ENCODE measurements around the gene TAAR1. TPM values are rescaled to one million over a fixed set of nuclear protein-coding genes. Genes with fewer than 3 reads are reported as not detected.
"Not testable (repeated sequence)": the region's sequence is repeated elsewhere in the genome, so short reads cannot be mapped to it uniquely, and the experiment has no call there.

Gene TAAR1
- total RNA-seq, 2 experiments from 2014 or later: not detected

DNA sequence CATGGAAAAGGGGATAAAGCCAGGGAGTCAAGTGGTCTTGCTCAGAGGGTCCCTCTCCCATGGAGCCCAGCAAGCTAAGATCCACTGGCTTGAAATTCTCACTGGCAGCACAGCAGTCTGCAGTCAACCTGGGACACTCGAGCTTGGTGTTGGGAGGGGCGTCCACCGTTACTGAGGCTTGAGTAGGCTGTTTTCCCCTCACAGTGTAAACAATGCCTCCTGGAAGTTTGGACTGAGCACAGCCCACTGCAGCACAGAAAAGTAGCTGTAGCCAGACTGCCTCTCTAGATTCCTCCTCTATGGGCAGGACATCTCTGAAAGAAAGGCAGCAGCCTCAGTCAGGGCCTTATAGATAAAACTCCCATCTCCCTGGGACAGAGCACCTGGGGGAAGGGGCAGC is 23.7 kb downstream of the TAAR1 start:
- ATAC-seq (ENCODE audit: poor library complexity); H3K27ac ChIP-seq (ENCODE audit: low read depth in 1 of 2, low read length in 2 of 2); H3K36me3 ChIP-seq (ENCODE audit: insufficient read depth, low read length); H3K4me1 ChIP-seq (ENCODE audit: insufficient read depth, low read length); H3K4me3 Mint-ChIP-seq; H3K9me3 ChIP-seq (ENCODE audit: control insufficient read depth in 1 of 2, insufficient read depth in 1 of 2, low read length in 2 of 2); intact Hi-C loops (cut with DNase I, micrococcal nuclease); H3K9me3 Mint-ChIP-seq; H3K4me1 Mint-ChIP-seq (ENCODE audit: low read depth); H3K4me3 ChIP-seq (ENCODE audit: low read length); CTCF ChIA-PET; H3K27ac Mint-ChIP-seq; H3K36me3 Mint-ChIP-seq (ENCODE audit: low read depth); DNase-seq; POLR2A ChIA-PET: not testable (repeated sequence)
- H3K27me3 Mint-ChIP-seq: peaks cover 55% of the 10 kb centered on the region
- H3K27me3 ChIP-seq (ENCODE audit: control insufficient read depth in 1 of 2, insufficient read depth in 2 of 2, low read length in 2 of 2): peaks cover 9 to 11% of the 10 kb centered on the region in 2 experiments

DNA sequence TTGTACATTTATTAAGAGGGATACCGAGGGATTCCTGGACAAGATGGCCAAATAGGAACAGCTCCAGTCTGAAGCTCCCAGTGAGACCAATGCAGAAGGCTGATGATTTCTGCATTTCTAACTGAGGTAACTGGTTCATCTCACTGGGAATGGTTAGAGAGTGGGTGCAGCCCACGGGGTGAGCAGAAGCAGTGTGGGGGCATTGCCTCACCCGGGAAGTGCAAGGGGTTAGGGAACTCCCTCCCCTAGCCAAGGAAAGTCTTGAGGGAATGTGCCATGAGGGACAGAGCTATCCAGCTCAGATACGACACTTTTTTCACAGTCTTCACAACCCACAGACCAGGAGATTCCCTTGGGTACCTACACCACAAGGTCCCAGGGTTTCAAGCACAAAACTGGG is 24.2 kb downstream of the TAAR1 start:
- Histone ChIP-seq H3K36me3 (ENCODE audit: insufficient read depth, low read length) (no peaks in the 10 kb centered on the region), H3K9me3 (ENCODE audit: control insufficient read depth in 1 of 2, insufficient read depth in 1 of 2, low read length in 2 of 2) (no peaks in the 10 kb centered on the region), H3K4me1 (ENCODE audit: insufficient read depth, low read length) (no peaks in the 10 kb centered on the region), H3K27me3 (ENCODE audit: control insufficient read depth in 1 of 2, insufficient read depth in 2 of 2, low read length in 2 of 2) (peaks cover 9 to 11% of the 10 kb centered on the region in 2 experiments), H3K4me3 (ENCODE audit: low read length) (no peak overlapping the region), H3K27ac (ENCODE audit: low read depth in 1 of 2, low read length in 2 of 2) (no peak overlapping the region)
- Mint-ChIP-seq H3K4me3 (no peak overlapping the region), H3K4me1 (ENCODE audit: low read depth) (no peaks in the 10 kb centered on the region), H3K36me3 (ENCODE audit: low read depth) (no peaks in the 10 kb centered on the region), H3K27me3 (peaks cover 51% of the 10 kb centered on the region), H3K9me3 (peaks cover 3% of the 10 kb centered on the region), H3K27ac (no peak overlapping the region)
- DNase-seq: no peak
- ChIA-PET POLR2A (no interaction called here), CTCF (no interaction called here)
- TF ChIP-seq, protein P1, sequence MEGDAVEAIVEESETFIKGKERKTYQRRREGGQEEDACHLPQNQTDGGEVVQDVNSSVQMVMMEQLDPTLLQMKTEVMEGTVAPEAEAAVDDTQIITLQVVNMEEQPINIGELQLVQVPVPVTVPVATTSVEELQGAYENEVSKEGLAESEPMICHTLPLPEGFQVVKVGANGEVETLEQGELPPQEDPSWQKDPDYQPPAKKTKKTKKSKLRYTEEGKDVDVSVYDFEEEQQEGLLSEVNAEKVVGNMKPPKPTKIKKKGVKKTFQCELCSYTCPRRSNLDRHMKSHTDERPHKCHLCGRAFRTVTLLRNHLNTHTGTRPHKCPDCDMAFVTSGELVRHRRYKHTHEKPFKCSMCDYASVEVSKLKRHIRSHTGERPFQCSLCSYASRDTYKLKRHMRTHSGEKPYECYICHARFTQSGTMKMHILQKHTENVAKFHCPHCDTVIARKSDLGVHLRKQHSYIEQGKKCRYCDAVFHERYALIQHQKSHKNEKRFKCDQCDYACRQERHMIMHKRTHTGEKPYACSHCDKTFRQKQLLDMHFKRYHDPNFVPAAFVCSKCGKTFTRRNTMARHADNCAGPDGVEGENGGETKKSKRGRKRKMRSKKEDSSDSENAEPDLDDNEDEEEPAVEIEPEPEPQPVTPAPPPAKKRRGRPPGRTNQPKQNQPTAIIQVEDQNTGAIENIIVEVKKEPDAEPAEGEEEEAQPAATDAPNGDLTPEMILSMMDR (IDR thresholded peaks at IDR 0.05): no peak
- ATAC-seq (ENCODE audit: poor library complexity): no peak
- intact Hi-C loops (cut with DNase I, micrococcal nuclease): no loop called here

- TF ChIP-seq, protein P1 (IDR thresholded peaks at IDR 0.05): no peak
- ATAC-seq (ENCODE audit: poor library complexity): no peak
- no peaks in the 10 kb centered on the region for H3K9me3 ChIP-seq (ENCODE audit: control insufficient read depth in 1 of 2, insufficient read depth in 1 of 2, low read length in 2 of 2)
- ChIA-PET POLR2A (no interaction called here), CTCF (interaction anchor here (1.1 kb wide), 1 partner anchor 10 kb away, joined by 4 read pairs; no protein-coding TSS in a partner anchor)
- DNase-seq: no peak
- Mint-ChIP-seq H3K36me3 (ENCODE audit: low read depth) (no peaks in the 10 kb centered on the region), H3K4me3 (no peak overlapping the region), H3K27me3 (peaks cover 43% of the 10 kb centered on the region), H3K4me1 (ENCODE audit: low read depth) (no peaks in the 10 kb centered on the region), H3K27ac (no peak overlapping the region), H3K9me3 (peaks cover 3% of the 10 kb centered on the region)
- H3K36me3 ChIP-seq (ENCODE audit: insufficient read depth, low read length): no peaks in the 10 kb centered on the region
- intact Hi-C loops (cut with DNase I, micrococcal nuclease): no loop called here
- H3K27ac ChIP-seq (ENCODE audit: low read depth in 1 of 2, low read length in 2 of 2): no peak overlapping the region
- no peak overlapping the region for H3K4me3 ChIP-seq (ENCODE audit: low read length)
- H3K4me1 ChIP-seq (ENCODE audit: insufficient read depth, low read length): no peaks in the 10 kb centered on the region
- H3K27me3 ChIP-seq (ENCODE audit: control insufficient read depth in 1 of 2, insufficient read depth in 2 of 2, low read length in 2 of 2): peaks cover 9 to 11% of the 10 kb centered on the region in 2 experiments
Measured at GRCh38 chr6:132633362-132633761, 25.6 kb downstream of the TAAR1 start.

- Histone ChIP-seq H3K27ac (ENCODE audit: low read depth in 1 of 2, low read length in 2 of 2) (no peak within 1 kb of the TSS), H3K27me3 (ENCODE audit: control insufficient read depth in 1 of 2, insufficient read depth in 2 of 2, low read length in 2 of 2) (peaks cover 0 to 8% of the 10 kb centered on the region in 2 experiments), H3K9me3 (ENCODE audit: control insufficient read depth in 1 of 2, insufficient read depth in 1 of 2, low read length in 2 of 2) (no peaks in the 10 kb centered on the region), H3K36me3 (ENCODE audit: insufficient read depth, low read length) (no peaks in the 10 kb centered on the region), H3K4me1 (ENCODE audit: insufficient read depth, low read length) (no peaks in the 10 kb centered on the region), H3K4me3 (ENCODE audit: low read length) (no peak within 1 kb of the TSS)
- no peak for DNase-seq
- H3K27me3 Mint-ChIP-seq: peaks cover 31% of the 10 kb centered on the region
- H3K4me3 Mint-ChIP-seq: no peak within 1 kb of the TSS
- H3K9me3 Mint-ChIP-seq: peaks cover 5% of the 10 kb centered on the region
- TF ChIP-seq, protein P1 (IDR thresholded peaks at IDR 0.05): no peak
- intact Hi-C loops (cut with DNase I, micrococcal nuclease): no loop called here
- no peak for ATAC-seq (ENCODE audit: poor library complexity)
- H3K36me3 Mint-ChIP-seq (ENCODE audit: low read depth): no peaks in the 10 kb centered on the region
- H3K27ac Mint-ChIP-seq: no peak within 1 kb of the TSS
- no peaks in the 10 kb centered on the region for H3K4me1 Mint-ChIP-seq (ENCODE audit: low read depth)
- POLR2A ChIA-PET: no interaction called here
- CTCF ChIA-PET: interaction anchor here (0.6 kb wide), 1 partner anchor 156 kb away, joined by 3 read pairs; no protein-coding TSS in a partner anchor
Measured at GRCh38 chr6:132624175-132624574, 34.8 kb downstream of the TAAR1 start, which contains the start of gene TAAR2. TAAR2 (minus strand) TSS chr6:132624275; CDS start chr6:132624275, 0 bp downstream.

Data from CD4-positive, alpha-beta T cell (primary cell).